A549 (cell line): ENCODE data around the gene SORCS3. TPM values are rescaled to one million over a fixed set of nuclear protein-coding genes. Genes with fewer than 3 reads are reported as not detected.

Source experiments
- ATAC-seq, 2 experiments: fragments of 200-7000 bp in 1 of 2; fragments of >200 bp in 1 of 2; cut with Nextera tagmentation in 1 of 2; cut with Tn5 transposase in 1 of 2; 3 replicates each; pipeline versions ENCODE4 v1.8.0 to v1.9.1; 2018 to 2020; ENCODE audit warnings: mild to moderate bottlenecking in 1 of 2, moderate library complexity in 1 of 2
- CTCF ChIA-PET: fragments of 300-600 bp; sonication (Branson Sonifier 250); formaldehyde crosslinking; extraction: SDS; loops from one replicate; lab custom pipeline; 2021; ENCODE audit warnings: antibody characterized with exemption, inconsistent platforms; lab: Yijun Ruan, JAX
- POLR2A ChIA-PET: fragments of 350-600 bp; formaldehyde crosslinking; extraction: SDS; loops from one replicate; lab custom pipeline; 2021; ENCODE audit warnings: antibody characterized with exemption, inconsistent platforms; lab: Yijun Ruan, JAX
- DNase-seq, 2 experiments: peaks; one replicate each; pipeline versions ENCODE4 v3.0.0 to v3.0.0-alpha.2; 2011 to 2016; ENCODE audit warnings: low read depth in 1 of 2, low spot score in 1 of 2
- FAIRE-seq: peaks from 2 replicates; lab custom pipeline; 2011; peaks lifted over from hg19 to GRCh38; lab: Jason Lieb, UNC
- H3K27ac ChIP-seq, 2 experiments: fragments of >200 bp; sonication (Bioruptor Twin); formaldehyde crosslinking; 3 replicates each; pipeline ENCODE4 v1.5.1; 2016 to 2017
- H3K4me1 ChIP-seq: fragments of >200 bp; sonication (Bioruptor Twin); formaldehyde crosslinking; 3 replicates; pipeline ENCODE4 v1.6.1; 2016
- H3K4me2 ChIP-seq: fragments of >200 bp; sonication (Bioruptor Twin); formaldehyde crosslinking; 3 replicates; pipeline ENCODE4 v1.6.1; 2016
- H3K4me3 ChIP-seq: fragments of >200 bp; sonication (Bioruptor Twin); formaldehyde crosslinking; 3 replicates; pipeline ENCODE4 v1.5.1; 2016
- H3K9me3 ChIP-seq: fragments of >200 bp; sonication (Bioruptor Twin); formaldehyde crosslinking; 3 replicates; pipeline ENCODE4 v1.6.1; 2016
- ATOH8 ChIP-seq: fragments of 250-450 bp; sonication (Bioruptor Pico); IDR thresholded peaks from 2 replicates; pipeline ENCODE4 v1.5.0; 2020; ENCODE audit warnings: low read depth, mild to moderate bottlenecking, moderate library complexity
- CBX2 ChIP-seq: fragments of 200-600 bp; sonication (generic); IDR thresholded peaks from 2 replicates; pipeline ENCODE4 v1.6.1; 2016; ENCODE audit warnings: low read depth, mild to moderate bottlenecking, borderline replicate concordance
- CEBPB ChIP-seq, 2 experiments: fragments of >200 bp in 1 of 2; sonication (Bioruptor Twin) in 1 of 2; formaldehyde crosslinking in 1 of 2; IDR thresholded peaks; 2 replicates each; pipeline ENCODE4 v1.6.1; 2012 to 2016
- CHD2 ChIP-seq: fragments of 150-350 bp; IDR thresholded peaks from 2 replicates; pipeline ENCODE4 v1.6.1; 2014; ENCODE audit warnings: low read length; ENCODE audit not compliant: partially characterized antibody
- CTCF ChIP-seq: fragments of >200 bp; sonication (Bioruptor Twin); formaldehyde crosslinking; IDR thresholded peaks from 3 replicates; pipeline ENCODE4 v1.5.1; 2016
- GATA3 ChIP-seq: IDR thresholded peaks from 2 replicates; pipeline ENCODE4 v1.6.1; 2012; ENCODE audit warnings: borderline replicate concordance
- HEYL ChIP-seq: fragments of 250-450 bp; sonication (Bioruptor Pico); IDR thresholded peaks from 2 replicates; pipeline ENCODE4 v1.8.0; 2021; ENCODE audit warnings: mild to moderate bottlenecking, moderate library complexity
- HMGXB4 ChIP-seq: fragments of 250-450 bp; sonication (Bioruptor Pico); IDR thresholded peaks from 2 replicates; pipeline ENCODE4 v1.5.0; 2021; ENCODE audit warnings: mild to moderate bottlenecking, moderate library complexity, borderline replicate concordance
- JUN ChIP-seq, 2 experiments: fragments of >200 bp; sonication (Bioruptor Twin); formaldehyde crosslinking; IDR thresholded peaks; 2 replicates in 1 of 2; 3 replicates in 1 of 2; pipeline ENCODE4 v1.6.1; 2016 to 2017
- MAFK ChIP-seq: fragments of 450-650 bp; IDR thresholded peaks from 2 replicates; pipeline ENCODE4 v1.6.1; 2014; ENCODE audit not compliant: partially characterized antibody
- MYC ChIP-seq: IDR thresholded peaks from 2 replicates; pipeline ENCODE4 v1.6.1; 2012; ENCODE audit warnings: mild to moderate bottlenecking, inconsistent platforms, low read length, improper control_type of control experiment, borderline replicate concordance
- NFE2L2 ChIP-seq: fragments of 150-350 bp; conservative IDR thresholded peaks from 2 replicates; pipeline ENCODE4 v1.6.1; 2014; ENCODE audit warnings: low read length
- NR3C1 ChIP-seq: fragments of >200 bp; sonication (Bioruptor Twin); formaldehyde crosslinking; IDR thresholded peaks from 3 replicates; pipeline ENCODE4 v1.6.1; 2017
- PHF8 ChIP-seq: fragments of 200-600 bp; sonication (generic); IDR thresholded peaks from 2 replicates; pipeline ENCODE4 v1.6.1; 2016; ENCODE audit warnings: low read depth, mild to moderate bottlenecking, antibody characterized with exemption, moderate library complexity, borderline replicate concordance
- RAD21 ChIP-seq, 2 experiments: fragments of >200 bp in 1 of 2; sonication (Bioruptor Twin) in 1 of 2; formaldehyde crosslinking in 1 of 2; IDR thresholded peaks in 1 of 2; conservative IDR thresholded peaks in 1 of 2; 2 replicates in 1 of 2; 3 replicates in 1 of 2; pipeline ENCODE4 v1.6.1; 2012 to 2018; ENCODE audit warnings: inconsistent platforms in 1 of 2
- RFX5 ChIP-seq: fragments of 450-650 bp; IDR thresholded peaks from 2 replicates; pipeline ENCODE4 v1.7.1; 2014; ENCODE audit warnings: antibody characterized with exemption, mild to moderate bottlenecking, moderate library complexity
- SREBF2 ChIP-seq: fragments of 450-650 bp; IDR thresholded peaks from 2 replicates; pipeline ENCODE4 v1.6.1; 2014; ENCODE audit warnings: mild to moderate bottlenecking, moderate library complexity
- TFCP2L1 ChIP-seq: fragments of 250-450 bp; sonication (Bioruptor Pico); IDR thresholded peaks from 2 replicates; pipeline ENCODE4 v1.5.0; 2021; ENCODE audit warnings: mild to moderate bottlenecking
- TP53 ChIP-seq: fragments of 250-450 bp; sonication (Bioruptor Pico); IDR thresholded peaks from 2 replicates; pipeline ENCODE4 v1.5.0; 2021; ENCODE audit warnings: mild to moderate bottlenecking, moderate library complexity
- USF2 ChIP-seq: fragments of 450-650 bp; IDR thresholded peaks from 2 replicates; pipeline ENCODE4 v1.6.1; 2014; ENCODE audit warnings: antibody characterized with exemption
- ZSCAN20 ChIP-seq: fragments of 250-450 bp; sonication (Bioruptor Pico); IDR thresholded peaks from 2 replicates; pipeline ENCODE4 v1.8.0; 2022; ENCODE audit warnings: mild to moderate bottlenecking, moderate library complexity
- WGBS: methylation state at CpG from one replicate; pipeline ENCODE4 v1.1.6; 2017; ENCODE audit errors: missing lambda C conversion rate; 5-methylcytosine and 5-hydroxymethylcytosine counted together
- polyA plus RNA-seq, 4 experiments: library from polyadenylated mRNA; depleted of rRNA in 3 of 4; stranded (reverse); fragments of >200 nt; fragmentation: RNase III in 1 of 4; extraction: RNeasy Plus Mini Kit Qiagen cat#74134 plus additional on column Dnase treatment in 1 of 4; gene quantifications; 2 replicates in 3 of 4; 3 replicates in 1 of 4; pipeline ENCODE4 v1.2.3, GENCODE V29; 2011 to 2017
- TF ChIP-seq, protein P1 (sequence below): IDR thresholded peaks from 2 replicates; pipeline ENCODE4 v1.6.1; 2012
- TF ChIP-seq, protein P2 (sequence below): IDR thresholded peaks from 2 replicates; pipeline ENCODE4 v1.6.1; 2012

The SORCS3 gene
- polyA plus RNA-seq, 2 of the 4 experiments (the other 2 are of a cell fraction), result not detected

DNA sequence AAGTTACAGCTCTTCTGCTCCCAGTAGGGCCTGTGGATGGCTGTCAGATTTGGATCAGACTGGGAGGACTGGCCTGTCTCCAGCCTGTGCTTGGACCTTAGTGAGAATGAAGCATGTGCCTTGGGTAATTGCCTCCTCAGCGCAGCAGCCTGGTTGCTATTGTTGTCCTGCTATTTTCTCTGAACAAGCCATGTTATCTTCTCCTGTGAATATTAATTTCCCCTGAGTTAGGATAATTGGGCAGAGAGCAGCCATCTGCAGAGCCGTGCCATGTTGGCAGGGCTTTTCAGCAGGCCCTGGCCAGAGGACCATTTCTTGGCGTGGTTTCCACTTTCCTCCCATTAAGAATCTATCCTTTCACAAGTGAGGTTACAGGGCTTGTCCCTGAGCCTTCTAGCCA, 497.3 kb downstream of the SORCS3 start:
- H3K27ac ChIP-seq, result no peak overlapping the region
- H3K4me1 ChIP-seq, result no peaks in the 10 kb centered on the region
- FAIRE-seq, result no peak
- ATAC-seq, result no peak
- no peak overlapping the region for H3K4me3 ChIP-seq
- 3% methylated on average over 3 of the region's 3 CpGs for WGBS
- POLR2A ChIA-PET, result no interaction called here
- no peak for DNase-seq
- no peak for TF ChIP-seq RFX5
- TF ChIP-seq SREBF2, result no peak
- no peak for TF ChIP-seq PHF8
- TF ChIP-seq TP53, result no peak
- no peak for TF ChIP-seq HEYL (CRISPR knock-in tag)
- TF ChIP-seq CHD2, result no peak
- no peak for TF ChIP-seq USF2
- TF ChIP-seq NR3C1, result no peak
- TF ChIP-seq, protein P1, sequence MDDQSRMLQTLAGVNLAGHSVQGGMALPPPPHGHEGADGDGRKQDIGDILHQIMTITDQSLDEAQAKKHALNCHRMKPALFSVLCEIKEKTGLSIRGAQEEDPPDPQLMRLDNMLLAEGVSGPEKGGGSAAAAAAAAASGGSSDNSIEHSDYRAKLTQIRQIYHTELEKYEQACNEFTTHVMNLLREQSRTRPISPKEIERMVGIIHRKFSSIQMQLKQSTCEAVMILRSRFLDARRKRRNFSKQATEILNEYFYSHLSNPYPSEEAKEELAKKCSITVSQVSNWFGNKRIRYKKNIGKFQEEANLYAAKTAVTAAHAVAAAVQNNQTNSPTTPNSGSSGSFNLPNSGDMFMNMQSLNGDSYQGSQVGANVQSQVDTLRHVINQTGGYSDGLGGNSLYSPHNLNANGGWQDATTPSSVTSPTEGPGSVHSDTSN, result no peak
- TF ChIP-seq RAD21 (conservative IDR thresholded peaks at IDR 0.05 in 1 of 2, IDR thresholded peaks at IDR 0.05 in 1 of 2), result no peak
- no peaks in the 10 kb centered on the region for H3K9me3 ChIP-seq
- CTCF ChIA-PET, result no interaction called here
- H3K4me2 ChIP-seq, result no peak overlapping the region

DNA sequence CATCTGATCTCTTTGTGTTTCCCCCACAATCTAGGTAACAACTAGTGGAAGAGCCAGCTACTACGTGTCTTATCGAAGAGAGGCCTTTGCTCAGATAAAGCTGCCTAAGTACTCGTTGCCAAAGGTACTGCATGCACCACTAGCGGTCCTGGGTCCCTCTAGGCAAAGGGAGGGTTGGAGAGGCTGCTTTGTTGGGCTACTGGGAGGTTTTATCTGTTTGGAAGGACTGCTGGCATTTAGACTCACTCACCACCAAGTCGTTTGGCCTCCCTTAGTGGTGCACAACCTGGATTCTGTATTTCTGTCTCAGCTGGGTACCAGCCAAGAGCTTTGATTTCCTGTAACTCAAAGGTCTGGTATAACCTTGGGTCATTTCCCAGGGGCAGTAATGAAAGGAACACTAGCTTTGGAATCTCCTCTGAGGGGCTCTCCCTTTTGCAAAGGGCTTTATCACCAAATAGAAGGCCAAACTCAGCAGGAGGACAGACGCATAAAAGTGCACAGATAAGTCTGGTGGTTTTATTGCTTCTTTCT, 498.3 kb downstream of the SORCS3 start:
- no peaks in the 10 kb centered on the region for H3K9me3 ChIP-seq
- TF ChIP-seq, protein P2, sequence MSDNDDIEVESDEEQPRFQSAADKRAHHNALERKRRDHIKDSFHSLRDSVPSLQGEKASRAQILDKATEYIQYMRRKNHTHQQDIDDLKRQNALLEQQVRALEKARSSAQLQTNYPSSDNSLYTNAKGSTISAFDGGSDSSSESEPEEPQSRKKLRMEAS, result no peak
- TF ChIP-seq MYC, result no peak
- no peak for TF ChIP-seq HEYL (CRISPR knock-in tag)
- TF ChIP-seq CTCF, result no peak
- no peak for TF ChIP-seq JUN (IDR thresholded peaks at IDR 0.05)
- TF ChIP-seq HMGXB4 (CRISPR knock-in tag), result no peak
- TF ChIP-seq ATOH8 (CRISPR knock-in tag), result no peak
- no peak for TF ChIP-seq ZSCAN20
- TF ChIP-seq, protein P1, result no peak
- no peak for TF ChIP-seq CEBPB (IDR thresholded peaks at IDR 0.05)
- TF ChIP-seq GATA3, result no peak
- TF ChIP-seq MAFK, result no peak
- no peak for TF ChIP-seq CBX2
- TF ChIP-seq NFE2L2, result no peak
- TF ChIP-seq TFCP2L1 (CRISPR knock-in tag), result no peak
- no peak for TF ChIP-seq NR3C1
- WGBS, result 1% methylated on average over 6 of the region's 6 CpGs
- FAIRE-seq, result no peak
- no peak for DNase-seq
- H3K4me2 ChIP-seq, result no peak overlapping the region
- POLR2A ChIA-PET, result no interaction called here
- H3K27ac ChIP-seq, result no peak overlapping the region
- H3K4me3 ChIP-seq, result no peak overlapping the region
- no peak for ATAC-seq
- no peaks in the 10 kb centered on the region for H3K4me1 ChIP-seq
- CTCF ChIA-PET, result no interaction called here
